ENCODE results near the gene MYO3B.

GRCh38 chr2:170244555-170244954 lies 66.6 kb downstream of the MYO3B start:
- TF ChIP-seq, protein P1, sequence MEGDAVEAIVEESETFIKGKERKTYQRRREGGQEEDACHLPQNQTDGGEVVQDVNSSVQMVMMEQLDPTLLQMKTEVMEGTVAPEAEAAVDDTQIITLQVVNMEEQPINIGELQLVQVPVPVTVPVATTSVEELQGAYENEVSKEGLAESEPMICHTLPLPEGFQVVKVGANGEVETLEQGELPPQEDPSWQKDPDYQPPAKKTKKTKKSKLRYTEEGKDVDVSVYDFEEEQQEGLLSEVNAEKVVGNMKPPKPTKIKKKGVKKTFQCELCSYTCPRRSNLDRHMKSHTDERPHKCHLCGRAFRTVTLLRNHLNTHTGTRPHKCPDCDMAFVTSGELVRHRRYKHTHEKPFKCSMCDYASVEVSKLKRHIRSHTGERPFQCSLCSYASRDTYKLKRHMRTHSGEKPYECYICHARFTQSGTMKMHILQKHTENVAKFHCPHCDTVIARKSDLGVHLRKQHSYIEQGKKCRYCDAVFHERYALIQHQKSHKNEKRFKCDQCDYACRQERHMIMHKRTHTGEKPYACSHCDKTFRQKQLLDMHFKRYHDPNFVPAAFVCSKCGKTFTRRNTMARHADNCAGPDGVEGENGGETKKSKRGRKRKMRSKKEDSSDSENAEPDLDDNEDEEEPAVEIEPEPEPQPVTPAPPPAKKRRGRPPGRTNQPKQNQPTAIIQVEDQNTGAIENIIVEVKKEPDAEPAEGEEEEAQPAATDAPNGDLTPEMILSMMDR (IDR thresholded peaks at IDR 0.05), result no peak
- no peak for TF ChIP-seq POLR2A (IDR thresholded peaks at IDR 0.05; ENCODE audit: low read depth)
- TF ChIP-seq EP300 (IDR thresholded peaks at IDR 0.05), result no peak
- TF ChIP-seq POLR2AphosphoS5 (IDR thresholded peaks at IDR 0.05), result no peak

All from esophagus muscularis mucosa (tissue), 4 donors.